Measurements from ENCODE around the gene GRHL3. TPM values are rescaled to one million over a fixed set of nuclear protein-coding genes. Genes with fewer than 3 reads are reported as not detected.

Gene GRHL3
- total RNA-seq, 1 donor from 2014 or later: 17.1 TPM

GRCh38 chr1:24373710-24374109 is 54.6 kb downstream of the GRHL3 start:
- no peaks in the 10 kb centered on the region for H3K36me3 Mint-ChIP-seq
- peaks cover 22% of the 10 kb centered on the region for H3K4me1 Mint-ChIP-seq
- no peaks in the 10 kb centered on the region for H3K9me3 Mint-ChIP-seq
- no peak overlapping the region for H3K4me3 Mint-ChIP-seq
- peaks cover 1% of the 10 kb centered on the region for H3K27me3 Mint-ChIP-seq (ENCODE audit: low read depth)
- TF ChIP-seq CTCF (IDR thresholded peaks at IDR 0.05; ENCODE audit: unreplicated experiment): no peak
- peak overlapping the region; percentile 85 for H3K27ac Mint-ChIP-seq
- DNase-seq (ENCODE audit: low spot score in 2 of 2, unreplicated experiment in 2 of 2): no peak

- Mint-ChIP-seq H3K36me3 (no peaks in the 10 kb centered on the region), H3K4me3 (no peak overlapping the region), H3K27ac (peak overlapping the region; percentile 68), H3K4me1 (peaks cover 25% of the 10 kb centered on the region), H3K27me3 (ENCODE audit: low read depth) (peaks cover 1% of the 10 kb centered on the region), H3K9me3 (no peaks in the 10 kb centered on the region)
- no peak for DNase-seq (ENCODE audit: low spot score in 2 of 2, unreplicated experiment in 2 of 2)
- TF ChIP-seq CTCF (IDR thresholded peaks at IDR 0.05; ENCODE audit: unreplicated experiment): no peak
Observed at GRCh38 chr1:24374891-24375786, 56.0 kb downstream of the GRHL3 start.

- H3K4me3 Mint-ChIP-seq: no peak overlapping the region
- peaks cover 7% of the 10 kb centered on the region for H3K36me3 Mint-ChIP-seq
- DNase-seq (ENCODE audit: low spot score in 2 of 2, unreplicated experiment in 2 of 2): peak in 1 of 2 experiments; percentile 22
- peaks cover 16% of the 10 kb centered on the region for H3K4me1 Mint-ChIP-seq
- H3K9me3 Mint-ChIP-seq: no peaks in the 10 kb centered on the region
- peaks cover 1% of the 10 kb centered on the region for H3K27me3 Mint-ChIP-seq (ENCODE audit: low read depth)
- no peak for TF ChIP-seq CTCF (IDR thresholded peaks at IDR 0.05; ENCODE audit: unreplicated experiment)
- peak overlapping the region; percentile 55 for H3K27ac Mint-ChIP-seq
Observed at GRCh38 chr1:24379733-24380315, 60.7 kb downstream of the GRHL3 start.

GRCh38 chr1:24380508-24380907 is 61.4 kb downstream of the GRHL3 start:
- peaks cover 9% of the 10 kb centered on the region for H3K4me1 Mint-ChIP-seq
- H3K27me3 Mint-ChIP-seq (ENCODE audit: low read depth): peaks cover 1% of the 10 kb centered on the region
- no peak for DNase-seq (ENCODE audit: low spot score in 2 of 2, unreplicated experiment in 2 of 2)
- no peak overlapping the region for H3K27ac Mint-ChIP-seq
- H3K4me3 Mint-ChIP-seq: no peak overlapping the region
- H3K36me3 Mint-ChIP-seq: peaks cover 7% of the 10 kb centered on the region
- TF ChIP-seq CTCF (IDR thresholded peaks at IDR 0.05; ENCODE audit: unreplicated experiment): no peak
- no peaks in the 10 kb centered on the region for H3K9me3 Mint-ChIP-seq

GRCh38 chr1:24381256-24381655 is 62.1 kb downstream of the GRHL3 start:
- TF ChIP-seq CTCF (IDR thresholded peaks at IDR 0.05; ENCODE audit: unreplicated experiment): no peak
- Mint-ChIP-seq H3K4me3 (no peak overlapping the region), H3K27me3 (ENCODE audit: low read depth) (peaks cover 1% of the 10 kb centered on the region), H3K4me1 (peaks cover 7% of the 10 kb centered on the region), H3K27ac (no peak overlapping the region), H3K36me3 (peaks cover 8% of the 10 kb centered on the region), H3K9me3 (no peaks in the 10 kb centered on the region)
- no peak for DNase-seq (ENCODE audit: low spot score in 2 of 2, unreplicated experiment in 2 of 2)
